HEK293 (cell line): Measurements from ENCODE around the gene MED14.

ENCODE experiments used
- EGR2 ChIP-seq: fragments of 450-650 bp; formaldehyde crosslinking; IDR thresholded peaks from 2 replicates; pipeline ENCODE4 v1.5.1; 2016; ENCODE audit warnings: low read depth, missing biosample characterization, missing genetic modification characterization
- HOXA7 ChIP-seq: sonication (generic); formaldehyde crosslinking; IDR thresholded peaks from 2 replicates; pipeline ENCODE4 v1.8.1; 2022; ENCODE audit warnings: missing genetic modification reagents, borderline replicate concordance
- KLF1 ChIP-seq: fragments of 450-650 bp; formaldehyde crosslinking; IDR thresholded peaks from 2 replicates; pipeline ENCODE4 v1.5.1; 2016; ENCODE audit warnings: missing biosample characterization, missing genetic modification characterization
- KLF8 ChIP-seq: fragments of 450-650 bp; formaldehyde crosslinking; IDR thresholded peaks from 2 replicates; pipeline ENCODE4 v1.5.1; 2016; ENCODE audit warnings: missing biosample characterization, missing genetic modification characterization
- WT1 ChIP-seq: fragments of 450-650 bp; formaldehyde crosslinking; IDR thresholded peaks from 2 replicates; pipeline ENCODE4 v1.5.1; 2016; ENCODE audit warnings: missing biosample characterization, missing genetic modification characterization
- ZFHX2 ChIP-seq: fragments of 450-650 bp; formaldehyde crosslinking; conservative IDR thresholded peaks from 2 replicates; pipeline ENCODE4 v1.5.1; 2016; ENCODE audit warnings: missing biosample characterization, missing genetic modification characterization
- ZNF211 ChIP-seq: fragments of 450-650 bp; formaldehyde crosslinking; IDR thresholded peaks from 2 replicates; pipeline ENCODE4 v1.5.1; 2016; ENCODE audit warnings: low read depth, missing biosample characterization, missing genetic modification characterization
- ZNF23 ChIP-seq: fragments of 450-650 bp; formaldehyde crosslinking; IDR thresholded peaks from 2 replicates; pipeline ENCODE4 v1.5.1; 2016; ENCODE audit warnings: missing biosample characterization, missing genetic modification characterization, borderline replicate concordance
- ZNF24 ChIP-seq: fragments of 450-650 bp; formaldehyde crosslinking; IDR thresholded peaks from 2 replicates; pipeline ENCODE4 v1.5.1; 2016; ENCODE audit warnings: missing biosample characterization, missing genetic modification characterization
- ZNF354C ChIP-seq: fragments of 450-650 bp; formaldehyde crosslinking; IDR thresholded peaks from 2 replicates; pipeline ENCODE4 v1.5.1; 2016; ENCODE audit warnings: missing biosample characterization, missing genetic modification characterization, low read depth, borderline replicate concordance
- ZNF549 ChIP-seq: fragments of 450-650 bp; IDR thresholded peaks from 2 replicates; pipeline ENCODE4 v1.5.1; 2018; ENCODE audit warnings: missing biosample characterization, missing genetic modification characterization, mild to moderate bottlenecking, inconsistent platforms, moderate library complexity
- ZNF560 ChIP-seq: fragments of 450-650 bp; formaldehyde crosslinking; IDR thresholded peaks from 2 replicates; pipeline ENCODE4 v1.5.1; 2017; ENCODE audit warnings: missing biosample characterization, missing genetic modification characterization, borderline replicate concordance
- ZNF654 ChIP-seq: fragments of 450-650 bp; formaldehyde crosslinking; IDR thresholded peaks from 2 replicates; pipeline ENCODE4 v1.5.1; 2016; ENCODE audit warnings: low read depth, missing biosample characterization, missing genetic modification characterization
- ZNF664 ChIP-seq: fragments of 450-650 bp; formaldehyde crosslinking; IDR thresholded peaks from 2 replicates; pipeline ENCODE4 v1.5.1; 2016; ENCODE audit warnings: missing biosample characterization, missing genetic modification characterization
- ZNF701 ChIP-seq: fragments of 450-650 bp; formaldehyde crosslinking; IDR thresholded peaks from 2 replicates; pipeline ENCODE4 v1.5.1; 2016; ENCODE audit warnings: missing biosample characterization, missing genetic modification characterization
- ZNF76 ChIP-seq: fragments of 450-650 bp; formaldehyde crosslinking; IDR thresholded peaks from 2 replicates; pipeline ENCODE4; 2016; ENCODE audit warnings: low read depth, missing biosample characterization, missing genetic modification characterization, borderline replicate concordance
- TF ChIP-seq, protein P1 (sequence below): fragments of 450-650 bp; IDR thresholded peaks from 2 replicates; pipeline ENCODE4 v1.5.1; 2018; ENCODE audit warnings: missing biosample characterization, mild to moderate bottlenecking, missing genetic modification characterization
- TF ChIP-seq, protein P2 (sequence below): fragments of 450-650 bp; formaldehyde crosslinking; IDR thresholded peaks from 2 replicates; pipeline ENCODE4 v1.5.1; 2016; ENCODE audit warnings: missing biosample characterization, missing genetic modification characterization, borderline replicate concordance
- TF ChIP-seq, protein P3 (sequence below): sonication (generic); formaldehyde crosslinking; IDR thresholded peaks from 2 replicates; pipeline ENCODE4 v1.8.1; 2022; ENCODE audit warnings: mild to moderate bottlenecking, moderate library complexity, missing genetic modification reagents
- TF ChIP-seq, protein P4 (sequence below): fragments of 450-650 bp; formaldehyde crosslinking; IDR thresholded peaks from 2 replicates; pipeline ENCODE4 v1.5.1; 2016; ENCODE audit warnings: missing biosample characterization, missing genetic modification characterization
- TF ChIP-seq, protein P5 (sequence below): fragments of 450-650 bp; formaldehyde crosslinking; IDR thresholded peaks from 2 replicates; pipeline ENCODE4 v1.5.1; 2016; ENCODE audit warnings: missing biosample characterization, missing genetic modification characterization
- TF ChIP-seq, protein P6 (sequence below): fragments of 450-650 bp; formaldehyde crosslinking; IDR thresholded peaks from 2 replicates; pipeline ENCODE4 v1.5.1; 2016; ENCODE audit warnings: missing biosample characterization, missing genetic modification characterization
- TF ChIP-seq, protein P7 (sequence below): fragments of 450-650 bp; formaldehyde crosslinking; IDR thresholded peaks from 2 replicates; pipeline ENCODE4 v1.5.1; 2016; ENCODE audit warnings: missing biosample characterization, missing genetic modification characterization
- TF ChIP-seq, protein P8 (sequence below): fragments of 450-650 bp; formaldehyde crosslinking; IDR thresholded peaks from 2 replicates; pipeline ENCODE4 v1.5.0; 2017; ENCODE audit warnings: missing biosample characterization, missing genetic modification characterization, borderline replicate concordance

The MED14 gene

DNA sequence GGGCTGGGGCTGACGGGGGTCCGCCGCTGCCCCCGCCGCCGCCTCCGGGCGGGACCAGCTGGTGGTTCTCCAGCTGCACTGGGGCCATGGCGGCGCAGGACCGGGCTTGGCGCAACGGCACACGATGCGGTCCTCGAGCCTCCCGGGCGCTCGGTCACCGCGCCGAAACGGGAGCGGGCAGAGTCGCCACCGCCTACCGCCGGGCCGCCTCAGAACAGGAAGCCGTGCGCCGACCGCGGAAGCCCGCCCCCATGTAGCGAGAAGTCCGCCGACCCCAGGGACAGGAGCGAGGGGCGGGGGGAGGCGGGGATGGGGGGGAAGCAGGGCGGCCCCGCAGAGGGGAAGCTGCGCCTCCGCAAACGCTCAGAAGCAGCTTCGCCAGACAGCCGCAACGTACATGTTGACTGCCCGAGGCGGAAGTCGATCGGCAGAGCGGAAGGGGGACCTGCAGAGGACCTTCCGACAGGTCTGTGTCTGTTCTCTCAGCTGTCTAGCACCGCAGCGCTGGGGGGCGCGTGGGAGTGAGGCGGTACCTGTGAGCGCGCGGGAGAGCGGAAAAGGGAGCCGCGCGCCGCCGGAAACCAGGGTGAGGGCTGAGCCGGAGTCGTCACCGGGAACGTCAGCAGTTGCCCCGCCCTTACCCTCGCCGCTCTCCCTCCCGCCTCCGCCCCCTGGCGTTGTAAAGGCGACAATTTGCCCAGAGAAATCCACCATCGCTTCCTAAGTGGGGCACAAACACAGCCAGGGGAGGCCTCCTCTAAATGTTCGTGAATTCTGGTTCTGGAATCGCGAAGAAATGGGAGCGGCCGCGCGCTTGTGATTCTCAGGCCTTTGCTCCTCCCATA lies at the start of gene MED14 (continued):
- TF ChIP-seq, protein P1, sequence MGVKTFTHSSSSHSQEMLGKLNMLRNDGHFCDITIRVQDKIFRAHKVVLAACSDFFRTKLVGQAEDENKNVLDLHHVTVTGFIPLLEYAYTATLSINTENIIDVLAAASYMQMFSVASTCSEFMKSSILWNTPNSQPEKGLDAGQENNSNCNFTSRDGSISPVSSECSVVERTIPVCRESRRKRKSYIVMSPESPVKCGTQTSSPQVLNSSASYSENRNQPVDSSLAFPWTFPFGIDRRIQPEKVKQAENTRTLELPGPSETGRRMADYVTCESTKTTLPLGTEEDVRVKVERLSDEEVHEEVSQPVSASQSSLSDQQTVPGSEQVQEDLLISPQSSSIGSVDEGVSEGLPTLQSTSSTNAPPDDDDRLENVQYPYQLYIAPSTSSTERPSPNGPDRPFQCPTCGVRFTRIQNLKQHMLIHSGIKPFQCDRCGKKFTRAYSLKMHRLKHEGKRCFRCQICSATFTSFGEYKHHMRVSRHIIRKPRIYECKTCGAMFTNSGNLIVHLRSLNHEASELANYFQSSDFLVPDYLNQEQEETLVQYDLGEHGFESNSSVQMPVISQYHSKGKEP (tag by site-specific recombination) = no peak
- TF ChIP-seq, protein P2, sequence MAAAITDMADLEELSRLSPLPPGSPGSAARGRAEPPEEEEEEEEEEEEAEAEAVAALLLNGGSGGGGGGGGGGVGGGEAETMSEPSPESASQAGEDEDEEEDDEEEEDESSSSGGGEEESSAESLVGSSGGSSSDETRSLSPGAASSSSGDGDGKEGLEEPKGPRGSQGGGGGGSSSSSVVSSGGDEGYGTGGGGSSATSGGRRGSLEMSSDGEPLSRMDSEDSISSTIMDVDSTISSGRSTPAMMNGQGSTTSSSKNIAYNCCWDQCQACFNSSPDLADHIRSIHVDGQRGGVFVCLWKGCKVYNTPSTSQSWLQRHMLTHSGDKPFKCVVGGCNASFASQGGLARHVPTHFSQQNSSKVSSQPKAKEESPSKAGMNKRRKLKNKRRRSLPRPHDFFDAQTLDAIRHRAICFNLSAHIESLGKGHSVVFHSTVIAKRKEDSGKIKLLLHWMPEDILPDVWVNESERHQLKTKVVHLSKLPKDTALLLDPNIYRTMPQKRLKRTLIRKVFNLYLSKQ (tag by site-specific recombination) = no peak
- TF ChIP-seq HOXA7 (CRISPR knock-in tag) (no peak), ZNF560 (no peak), ZNF354C (tag by site-specific recombination) (no peak), ZNF549 (tag by site-specific recombination) (no peak), ZNF211 (no peak), ZNF23 (no peak), ZNF701 (tag by site-specific recombination) (no peak), ZNF76 (peak; percentile 44; the same call in 1 of the 2 replicates), KLF1 (peak; percentile 83), ZFHX2 (tag by site-specific recombination) (peak; percentile 93), KLF8 (tag by site-specific recombination) (peak; percentile 95), ZNF654 (tag by site-specific recombination) (no peak), EGR2 (tag by site-specific recombination) (peak; percentile 84), WT1 (tag by site-specific recombination) (peak; percentile 60), ZNF24 (tag by site-specific recombination) (peak; percentile 21; the same call in 1 of the 2 replicates), ZNF664 (tag by site-specific recombination) (no peak)
- TF ChIP-seq, protein P3, sequence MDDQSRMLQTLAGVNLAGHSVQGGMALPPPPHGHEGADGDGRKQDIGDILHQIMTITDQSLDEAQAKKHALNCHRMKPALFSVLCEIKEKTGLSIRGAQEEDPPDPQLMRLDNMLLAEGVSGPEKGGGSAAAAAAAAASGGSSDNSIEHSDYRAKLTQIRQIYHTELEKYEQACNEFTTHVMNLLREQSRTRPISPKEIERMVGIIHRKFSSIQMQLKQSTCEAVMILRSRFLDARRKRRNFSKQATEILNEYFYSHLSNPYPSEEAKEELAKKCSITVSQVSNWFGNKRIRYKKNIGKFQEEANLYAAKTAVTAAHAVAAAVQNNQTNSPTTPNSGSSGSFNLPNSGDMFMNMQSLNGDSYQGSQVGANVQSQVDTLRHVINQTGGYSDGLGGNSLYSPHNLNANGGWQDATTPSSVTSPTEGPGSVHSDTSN = peak; percentile 71; the same call in 1 of the 2 replicates
- TF ChIP-seq, protein P4, sequence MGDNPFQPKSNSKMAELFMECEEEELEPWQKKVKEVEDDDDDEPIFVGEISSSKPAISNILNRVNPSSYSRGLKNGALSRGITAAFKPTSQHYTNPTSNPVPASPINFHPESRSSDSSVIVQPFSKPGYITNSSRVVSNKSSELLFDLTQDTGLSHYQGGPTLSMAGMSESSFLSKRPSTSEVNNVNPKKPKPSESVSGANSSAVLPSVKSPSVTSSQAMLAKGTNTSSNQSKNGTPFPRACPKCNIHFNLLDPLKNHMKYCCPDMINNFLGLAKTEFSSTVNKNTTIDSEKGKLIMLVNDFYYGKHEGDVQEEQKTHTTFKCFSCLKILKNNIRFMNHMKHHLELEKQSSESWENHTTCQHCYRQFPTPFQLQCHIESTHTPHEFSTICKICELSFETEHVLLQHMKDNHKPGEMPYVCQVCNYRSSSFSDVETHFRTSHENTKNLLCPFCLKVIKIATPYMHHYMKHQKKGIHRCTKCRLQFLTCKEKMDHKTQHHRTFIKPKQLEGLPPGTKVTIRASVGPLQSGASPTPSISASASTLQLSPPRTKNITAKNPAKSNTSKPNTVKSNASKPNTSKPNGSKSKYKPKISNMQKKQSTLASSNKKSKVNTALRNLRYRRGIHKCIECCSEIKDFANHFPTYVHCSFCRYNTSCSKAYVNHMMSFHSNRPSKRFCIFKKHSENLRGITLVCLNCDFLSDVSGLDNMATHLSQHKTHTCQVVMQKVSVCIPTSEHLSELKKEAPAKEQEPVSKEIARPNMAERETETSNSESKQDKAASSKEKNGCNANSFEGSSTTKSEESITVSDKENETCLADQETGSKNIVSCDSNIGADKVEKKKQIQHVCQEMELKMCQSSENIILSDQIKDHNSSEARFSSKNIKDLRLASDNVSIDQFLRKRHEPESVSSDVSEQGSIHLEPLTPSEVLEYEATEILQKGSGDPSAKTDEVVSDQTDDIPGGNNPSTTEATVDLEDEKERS (tag by site-specific recombination) = no peak
- TF ChIP-seq, protein P5, sequence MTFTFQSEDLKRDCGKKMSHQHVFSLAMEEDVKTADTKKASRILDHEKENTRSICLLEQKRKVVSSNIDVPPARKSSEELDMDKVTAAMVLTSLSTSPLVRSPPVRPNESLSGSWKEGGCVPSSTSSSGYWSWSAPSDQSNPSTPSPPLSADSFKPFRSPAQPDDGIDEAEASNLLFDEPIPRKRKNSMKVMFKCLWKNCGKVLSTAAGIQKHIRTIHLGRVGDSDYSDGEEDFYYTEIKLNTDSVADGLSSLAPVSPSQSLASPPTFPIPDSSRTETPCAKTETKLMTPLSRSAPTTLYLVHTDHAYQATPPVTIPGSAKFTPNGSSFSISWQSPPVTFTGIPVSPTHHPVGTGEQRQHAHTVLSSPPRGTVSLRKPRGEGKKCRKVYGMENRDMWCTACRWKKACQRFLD = no peak
- TF ChIP-seq, protein P6, sequence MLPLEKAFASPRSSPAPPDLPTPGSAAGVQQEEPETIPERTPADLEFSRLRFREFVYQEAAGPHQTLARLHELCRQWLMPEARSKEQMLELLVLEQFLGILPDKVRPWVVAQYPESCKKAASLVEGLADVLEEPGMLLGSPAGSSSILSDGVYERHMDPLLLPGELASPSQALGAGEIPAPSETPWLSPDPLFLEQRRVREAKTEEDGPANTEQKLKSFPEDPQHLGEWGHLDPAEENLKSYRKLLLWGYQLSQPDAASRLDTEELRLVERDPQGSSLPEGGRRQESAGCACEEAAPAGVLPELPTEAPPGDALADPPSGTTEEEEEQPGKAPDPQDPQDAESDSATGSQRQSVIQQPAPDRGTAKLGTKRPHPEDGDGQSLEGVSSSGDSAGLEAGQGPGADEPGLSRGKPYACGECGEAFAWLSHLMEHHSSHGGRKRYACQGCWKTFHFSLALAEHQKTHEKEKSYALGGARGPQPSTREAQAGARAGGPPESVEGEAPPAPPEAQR = no peak
- TF ChIP-seq, protein P7, sequence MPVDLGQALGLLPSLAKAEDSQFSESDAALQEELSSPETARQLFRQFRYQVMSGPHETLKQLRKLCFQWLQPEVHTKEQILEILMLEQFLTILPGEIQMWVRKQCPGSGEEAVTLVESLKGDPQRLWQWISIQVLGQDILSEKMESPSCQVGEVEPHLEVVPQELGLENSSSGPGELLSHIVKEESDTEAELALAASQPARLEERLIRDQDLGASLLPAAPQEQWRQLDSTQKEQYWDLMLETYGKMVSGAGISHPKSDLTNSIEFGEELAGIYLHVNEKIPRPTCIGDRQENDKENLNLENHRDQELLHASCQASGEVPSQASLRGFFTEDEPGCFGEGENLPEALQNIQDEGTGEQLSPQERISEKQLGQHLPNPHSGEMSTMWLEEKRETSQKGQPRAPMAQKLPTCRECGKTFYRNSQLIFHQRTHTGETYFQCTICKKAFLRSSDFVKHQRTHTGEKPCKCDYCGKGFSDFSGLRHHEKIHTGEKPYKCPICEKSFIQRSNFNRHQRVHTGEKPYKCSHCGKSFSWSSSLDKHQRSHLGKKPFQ = 0 out of 2 replicates have a peak, but pooled peaks have one; percentile 17
- TF ChIP-seq, protein P8, sequence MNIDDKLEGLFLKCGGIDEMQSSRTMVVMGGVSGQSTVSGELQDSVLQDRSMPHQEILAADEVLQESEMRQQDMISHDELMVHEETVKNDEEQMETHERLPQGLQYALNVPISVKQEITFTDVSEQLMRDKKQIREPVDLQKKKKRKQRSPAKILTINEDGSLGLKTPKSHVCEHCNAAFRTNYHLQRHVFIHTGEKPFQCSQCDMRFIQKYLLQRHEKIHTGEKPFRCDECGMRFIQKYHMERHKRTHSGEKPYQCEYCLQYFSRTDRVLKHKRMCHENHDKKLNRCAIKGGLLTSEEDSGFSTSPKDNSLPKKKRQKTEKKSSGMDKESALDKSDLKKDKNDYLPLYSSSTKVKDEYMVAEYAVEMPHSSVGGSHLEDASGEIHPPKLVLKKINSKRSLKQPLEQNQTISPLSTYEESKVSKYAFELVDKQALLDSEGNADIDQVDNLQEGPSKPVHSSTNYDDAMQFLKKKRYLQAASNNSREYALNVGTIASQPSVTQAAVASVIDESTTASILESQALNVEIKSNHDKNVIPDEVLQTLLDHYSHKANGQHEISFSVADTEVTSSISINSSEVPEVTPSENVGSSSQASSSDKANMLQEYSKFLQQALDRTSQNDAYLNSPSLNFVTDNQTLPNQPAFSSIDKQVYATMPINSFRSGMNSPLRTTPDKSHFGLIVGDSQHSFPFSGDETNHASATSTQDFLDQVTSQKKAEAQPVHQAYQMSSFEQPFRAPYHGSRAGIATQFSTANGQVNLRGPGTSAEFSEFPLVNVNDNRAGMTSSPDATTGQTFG (tag by site-specific recombination) = no peak
